Activated gamma-delta T cell (primary cell): ENCODE data around the gene SEC31B.

ENCODE experiments used
- DNase-seq: peaks from one replicate; lab custom pipeline; 2025; lab: John Stamatoyannopoulos, UW

SEC31B gene

GRCh38 chr10:100528123-100528886 lies 8.6 kb upstream of the SEC31B start:
- DNase-seq, result no peak

GRCh38 chr10:100524638-100525037 lies 5.0 kb upstream of the SEC31B start:
- DNase-seq, result no peak

GRCh38 chr10:100524206-100524605 lies 4.5 kb upstream of the SEC31B start:
- DNase-seq, result no peak

GRCh38 chr10:100522945-100523344 lies 3.3 kb upstream of the SEC31B start:
- DNase-seq, result no peak

GRCh38 chr10:100522107-100522801 lies 2.6 kb upstream of the SEC31B start:
- no peak for DNase-seq

- no peak for DNase-seq
Observed at GRCh38 chr10:100520811-100521210, 1.1 kb upstream of the SEC31B start.

- no peak for DNase-seq
Observed at GRCh38 chr10:100518761-100519241, 860 bp downstream of the SEC31B start.

- DNase-seq, result no peak
Observed at GRCh38 chr10:100516847-100517246, 2.8 kb downstream of the SEC31B start.

GRCh38 chr10:100515612-100516011 lies 4.0 kb downstream of the SEC31B start:
- DNase-seq, result no peak

GRCh38 chr10:100510533-100511308 lies 8.9 kb downstream of the SEC31B start:
- no peak for DNase-seq

GRCh38 chr10:100509241-100509840 lies 10.3 kb downstream of the SEC31B start:
- no peak for DNase-seq

GRCh38 chr10:100508691-100509150 lies 10.9 kb downstream of the SEC31B start:
- DNase-seq, result no peak

- DNase-seq, result no peak
Observed at GRCh38 chr10:100508266-100508665, 11.4 kb downstream of the SEC31B start.

GRCh38 chr10:100507357-100507732 lies 12.3 kb downstream of the SEC31B start:
- DNase-seq, result no peak

- DNase-seq, result no peak
Observed at GRCh38 chr10:100506596-100507356, 12.9 kb downstream of the SEC31B start.

GRCh38 chr10:100505164-100505563 lies 14.5 kb downstream of the SEC31B start:
- DNase-seq, result no peak

GRCh38 chr10:100504096-100504495 lies 15.6 kb downstream of the SEC31B start:
- DNase-seq, result no peak

GRCh38 chr10:100502926-100503494 lies 16.7 kb downstream of the SEC31B start:
- DNase-seq, result no peak

- no peak for DNase-seq
Observed at GRCh38 chr10:100501423-100501822, 18.2 kb downstream of the SEC31B start.

- DNase-seq, result no peak
Observed at GRCh38 chr10:100498059-100498458, 21.6 kb downstream of the SEC31B start.

GRCh38 chr10:100496567-100496966 lies 23.1 kb downstream of the SEC31B start:
- no peak for DNase-seq
